ENCODE data around the gene TRIP6. TPM values are rescaled to one million over a fixed set of nuclear protein-coding genes. Genes with fewer than 3 reads are reported as not detected.

TRIP6 gene
- total RNA-seq, 1 donor from 2014 or later: 14.9 TPM

GRCh38 chr7:100825751-100826513 is 41.3 kb upstream of the TRIP6 start:
- Histone ChIP-seq H3K36me3 (no peaks in the 10 kb centered on the region), H3K4me2 (peak overlapping the region; percentile 99), H3K79me2 (ENCODE audit: low read depth) (peaks cover 53% of the 10 kb centered on the region), H3K27me3 (no peaks in the 10 kb centered on the region), H3K9ac (peak overlapping the region; percentile 69), H2AFZ (replicated peaks) (no peak overlapping the region), H3F3A (ENCODE audit: low read depth) (peaks cover 20% of the 10 kb centered on the region), H3K27ac (no peak overlapping the region), H4K20me1 (ENCODE audit: low read depth) (peaks cover 39% of the 10 kb centered on the region), H3K4me1 (peaks cover 10% of the 10 kb centered on the region), H3K4me3 (peak overlapping the region; percentile 100), H3K9me3 (ENCODE audit: low read depth) (no peaks in the 10 kb centered on the region)
- DNase-seq (ENCODE audit: low spot score): peak; percentile 69
- Mint-ChIP-seq H3K9me3 (no peaks in the 10 kb centered on the region), H3K27ac (peak overlapping the region; percentile 77), H3K27me3 (ENCODE audit: insufficient read depth, low read depth) (peaks cover 15% of the 10 kb centered on the region), H3K4me1 (peaks cover 26% of the 10 kb centered on the region), H3K4me3 (peak overlapping the region; percentile 98), H3K36me3 (peaks cover 8% of the 10 kb centered on the region)
- no peak for TF ChIP-seq EZH2phosphoT487 (IDR thresholded peaks at IDR 0.05)
- TF ChIP-seq, protein P1, sequence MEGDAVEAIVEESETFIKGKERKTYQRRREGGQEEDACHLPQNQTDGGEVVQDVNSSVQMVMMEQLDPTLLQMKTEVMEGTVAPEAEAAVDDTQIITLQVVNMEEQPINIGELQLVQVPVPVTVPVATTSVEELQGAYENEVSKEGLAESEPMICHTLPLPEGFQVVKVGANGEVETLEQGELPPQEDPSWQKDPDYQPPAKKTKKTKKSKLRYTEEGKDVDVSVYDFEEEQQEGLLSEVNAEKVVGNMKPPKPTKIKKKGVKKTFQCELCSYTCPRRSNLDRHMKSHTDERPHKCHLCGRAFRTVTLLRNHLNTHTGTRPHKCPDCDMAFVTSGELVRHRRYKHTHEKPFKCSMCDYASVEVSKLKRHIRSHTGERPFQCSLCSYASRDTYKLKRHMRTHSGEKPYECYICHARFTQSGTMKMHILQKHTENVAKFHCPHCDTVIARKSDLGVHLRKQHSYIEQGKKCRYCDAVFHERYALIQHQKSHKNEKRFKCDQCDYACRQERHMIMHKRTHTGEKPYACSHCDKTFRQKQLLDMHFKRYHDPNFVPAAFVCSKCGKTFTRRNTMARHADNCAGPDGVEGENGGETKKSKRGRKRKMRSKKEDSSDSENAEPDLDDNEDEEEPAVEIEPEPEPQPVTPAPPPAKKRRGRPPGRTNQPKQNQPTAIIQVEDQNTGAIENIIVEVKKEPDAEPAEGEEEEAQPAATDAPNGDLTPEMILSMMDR (IDR thresholded peaks at IDR 0.05): peak; percentile 47
- TF ChIP-seq EZH2 (IDR thresholded peaks at IDR 0.05): no peak

GRCh38 chr7:100826514-100827329 is 40.5 kb upstream of the TRIP6 start:
- peak overlapping the region; percentile 98 for H3K4me3 Mint-ChIP-seq

DNA sequence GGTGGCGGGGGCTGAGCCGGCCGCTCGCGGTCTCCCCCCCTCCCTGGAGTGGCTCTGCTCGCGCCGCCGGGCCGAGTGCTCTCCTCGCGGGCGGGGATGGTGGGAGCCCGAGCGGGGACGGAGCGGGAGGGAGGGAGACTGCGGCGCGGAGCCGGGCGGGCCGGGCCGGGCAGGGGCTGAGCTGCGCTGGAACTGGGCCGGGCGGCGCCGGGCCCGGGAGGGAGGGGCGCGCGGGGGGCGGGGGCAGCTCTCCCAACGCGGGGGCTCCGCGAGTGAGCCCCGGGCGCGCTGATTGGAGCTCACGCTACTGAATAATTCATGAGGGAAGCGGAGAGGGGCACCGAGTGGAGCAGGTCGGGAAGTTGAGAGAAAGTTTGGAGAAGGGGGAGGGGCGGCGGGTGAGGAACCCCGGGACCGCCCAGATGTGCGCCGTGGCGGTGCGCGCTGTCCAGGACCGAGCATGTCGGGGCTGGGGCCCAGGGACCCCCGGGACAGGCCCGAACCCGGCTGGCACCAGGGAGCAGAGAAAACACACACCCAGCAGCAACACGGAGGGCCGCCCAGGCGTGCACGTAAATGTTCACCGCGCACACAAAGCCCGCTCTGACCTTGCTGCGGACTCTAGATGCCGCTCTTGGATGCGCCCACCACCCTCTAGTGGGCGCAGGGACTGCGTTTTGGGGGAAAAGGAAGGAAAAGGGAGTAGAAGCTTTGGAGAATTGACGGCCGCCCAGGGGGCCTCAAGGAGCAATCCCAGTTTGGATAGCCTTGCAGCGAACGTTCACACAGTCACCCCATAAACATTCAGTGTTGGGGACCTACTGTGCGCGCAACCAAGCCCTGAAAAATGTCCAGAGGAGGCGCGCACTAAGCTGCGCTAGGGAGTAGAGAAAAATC is 39.6 kb upstream of the TRIP6 start, which contains the start of gene EPHB4:
TSS of gene EPHB4 (minus strand) at position 194 of the 897 bp plus-strand sequence. CDS start 493 bp downstream, outside the sequence.
- peak within 1 kb of the TSS; percentile 52 for H3K27ac ChIP-seq

More at GRCh38 chr7:100826514-100827329, 40.5 kb upstream of the TRIP6 start:
- peaks cover 8% of the 10 kb centered on the region for H3K36me3 Mint-ChIP-seq
- Histone ChIP-seq H3K27me3 (no peaks in the 10 kb centered on the region), H3F3A (ENCODE audit: low read depth) (peaks cover 20% of the 10 kb centered on the region), H3K79me2 (ENCODE audit: low read depth) (peaks cover 50% of the 10 kb centered on the region), H3K9ac (peak overlapping the region; percentile 69), H3K4me1 (peaks cover 10% of the 10 kb centered on the region), H3K36me3 (no peaks in the 10 kb centered on the region), H4K20me1 (ENCODE audit: low read depth) (peaks cover 39% of the 10 kb centered on the region), H3K27ac (no peak overlapping the region), H3K9me3 (ENCODE audit: low read depth) (no peaks in the 10 kb centered on the region), H2AFZ (replicated peaks) (no peak overlapping the region), H3K4me3 (peak overlapping the region; percentile 100), H3K4me2 (peak overlapping the region; percentile 99)
- peak overlapping the region; percentile 77 for H3K27ac Mint-ChIP-seq
- peak; percentile 61 for DNase-seq (ENCODE audit: low spot score)
- H3K4me1 Mint-ChIP-seq: peaks cover 26% of the 10 kb centered on the region
- peaks cover 12% of the 10 kb centered on the region for H3K27me3 Mint-ChIP-seq (ENCODE audit: insufficient read depth, low read depth)
- no peaks in the 10 kb centered on the region for H3K9me3 Mint-ChIP-seq
- TF ChIP-seq EZH2 (IDR thresholded peaks at IDR 0.05) (no peak), EZH2phosphoT487 (IDR thresholded peaks at IDR 0.05) (no peak)
- TF ChIP-seq, protein P1 (IDR thresholded peaks at IDR 0.05): no peak

More for the DNA sequence above, 39.6 kb upstream of the TRIP6 start, which contains the start of gene EPHB4:
- TF ChIP-seq EZH2phosphoT487 (IDR thresholded peaks at IDR 0.05) (no peak), EZH2 (IDR thresholded peaks at IDR 0.05) (peak; percentile 45)
- TF ChIP-seq, protein P1 (IDR thresholded peaks at IDR 0.05): peak; percentile 70
- Histone ChIP-seq H3K4me3 (peak within 1 kb of the TSS; percentile 100), H3K9ac (peak within 1 kb of the TSS; percentile 69), H2AFZ (replicated peaks) (peak within 1 kb of the TSS; percentile 43), H3K4me2 (peak within 1 kb of the TSS; percentile 99), H3F3A (ENCODE audit: low read depth) (peaks cover 20% of the 10 kb centered on the region), H4K20me1 (ENCODE audit: low read depth) (peaks cover 35% of the 10 kb centered on the region), H3K79me2 (ENCODE audit: low read depth) (peaks cover 50% of the 10 kb centered on the region), H3K27me3 (no peaks in the 10 kb centered on the region), H3K36me3 (no peaks in the 10 kb centered on the region), H3K9me3 (ENCODE audit: low read depth) (no peaks in the 10 kb centered on the region), H3K4me1 (peaks cover 10% of the 10 kb centered on the region)
- H3K4me1 Mint-ChIP-seq: peaks cover 26% of the 10 kb centered on the region
- H3K36me3 Mint-ChIP-seq: peaks cover 7% of the 10 kb centered on the region
- H3K4me3 Mint-ChIP-seq: peak within 1 kb of the TSS; percentile 98
- peak within 1 kb of the TSS; percentile 99 for H3K27ac Mint-ChIP-seq
- H3K9me3 Mint-ChIP-seq: no peaks in the 10 kb centered on the region
- peak; percentile 95 for DNase-seq (ENCODE audit: low spot score)
- peaks cover 12% of the 10 kb centered on the region for H3K27me3 Mint-ChIP-seq (ENCODE audit: insufficient read depth, low read depth)

Data from neural progenitor cell (in vitro differentiated cells).